HepG2 (cell line): ENCODE results near the gene MLLT1. TPM values are rescaled to one million over a fixed set of nuclear protein-coding genes. Genes with fewer than 3 reads are reported as not detected.

Experiments used
- ATAC-seq: fragments of 200-7000 bp; cut with Tn5 transposase; 3 replicates; pipeline ENCODE4 v1.9.1; 2020; ENCODE audit warnings: mild to moderate bottlenecking, moderate library complexity
- BruUV-seq: library from RNA; stranded (reverse); fragments of 400-500 nt; replicated peaks from 2 replicates; lab custom pipeline; 2021; lab: Mats Ljungman, UMichigan
- CTCF ChIA-PET: fragments of 300-600 bp; formaldehyde crosslinking; extraction: SDS; loops from one replicate; lab custom pipeline; 2021; ENCODE audit warnings: low total read pairs, inconsistent platforms, low intra/inter-chr PET ratio; lab: Yijun Ruan, JAX
- POLR2A ChIA-PET: fragments of 350-600 bp; sonication (Branson Sonifier 250); formaldehyde crosslinking; loops from one replicate; lab custom pipeline; 2020; ENCODE audit warnings: antibody characterized with exemption, inconsistent platforms; lab: Yijun Ruan, JAX
- DNase-seq: peaks from one replicate; pipeline ENCODE4 v3.0.0-alpha.2; 2015; ENCODE audit warnings: low spot score
- FAIRE-seq: peaks from 3 replicates; lab custom pipeline; 2011; peaks lifted over from hg19 to GRCh38; lab: Jason Lieb, UNC
- H2AFZ ChIP-seq: one replicate; pipeline ENCODE4 v1.6.1; 2011; ENCODE audit warnings: low read length, inconsistent platforms
- H3K27ac ChIP-seq: fragments of 300-600 bp; 3 replicates; pipeline ENCODE4 v1.8.0; 2011; ENCODE audit warnings: mixed run types, mild to moderate bottlenecking, mixed read lengths, low read length, inconsistent platforms; ENCODE audit not compliant: insufficient read depth; ENCODE audit errors: extremely low read length
- H3K27me3 ChIP-seq, 2 experiments: fragments of 200-600 bp in 1 of 2; 2 replicates in 1 of 2; 3 replicates in 1 of 2; pipeline versions ENCODE4 v1.6.0 to v1.8.0; 2011; ENCODE audit warnings: low read length in 2 of 2, mild to moderate bottlenecking in 2 of 2, moderate library complexity in 2 of 2, inconsistent platforms in 1 of 2; ENCODE audit not compliant: insufficient read depth in 2 of 2, control insufficient read depth in 1 of 2
- H3K36me3 ChIP-seq, 2 experiments: fragments of 200-600 bp in 1 of 2; replicated peaks in 1 of 2; 2 replicates in 1 of 2; 3 replicates in 1 of 2; pipeline versions ENCODE4 v1.5.1 to v1.8.0; 2011; ENCODE audit warnings: low read length in 2 of 2, inconsistent platforms in 1 of 2; ENCODE audit not compliant: insufficient read depth in 2 of 2, control insufficient read depth in 1 of 2
- H3K4me1 ChIP-seq: 2 replicates; pipeline ENCODE4 v1.5.1; 2012; ENCODE audit warnings: low read length, inconsistent platforms; ENCODE audit not compliant: insufficient read depth
- H3K4me2 ChIP-seq: 2 replicates; pipeline ENCODE4 v1.6.0; 2011; ENCODE audit warnings: low read depth, low read length, inconsistent platforms
- H3K4me3 ChIP-seq, 3 experiments: fragments of 200-600 bp in 1 of 3; sonication (generic), shearing (Covaris generic) in 1 of 3; replicated peaks in 1 of 3; 2 replicates each; pipeline ENCODE4 v1.5.1; 2011 to 2016; ENCODE audit warnings: low read length in 3 of 3, inconsistent platforms in 2 of 3, low read depth in 2 of 3, mild to moderate bottlenecking in 2 of 3, control low read depth in 1 of 3, mixed read lengths in 1 of 3; ENCODE audit not compliant: insufficient read depth in 1 of 3
- H3K79me2 ChIP-seq: one replicate; pipeline ENCODE4 v1.6.1; 2011; ENCODE audit warnings: low read length, inconsistent platforms; ENCODE audit not compliant: insufficient read depth
- H3K9ac ChIP-seq: 2 replicates; pipeline ENCODE4 v1.6.0; 2011; ENCODE audit warnings: mild to moderate bottlenecking, low read depth, low read length, inconsistent platforms; ENCODE audit not compliant: insufficient read depth
- H3K9me3 ChIP-seq: 2 replicates; pipeline ENCODE4 v1.5.1; 2012; ENCODE audit warnings: mild to moderate bottlenecking, low read length
- H4K20me1 ChIP-seq: 2 replicates; pipeline ENCODE4 v1.6.0; 2011; ENCODE audit warnings: inconsistent platforms, mild to moderate bottlenecking, low read length, moderate library complexity; ENCODE audit not compliant: insufficient read depth
- CREBL2 ChIP-seq: sonication (generic); formaldehyde crosslinking; IDR thresholded peaks from 2 replicates; pipeline ENCODE4 v1.8.1; 2023; ENCODE audit warnings: missing genetic modification reagents, mild to moderate bottlenecking, borderline replicate concordance
- HMGA1 ChIP-seq: sonication (generic); formaldehyde crosslinking; conservative IDR thresholded peaks from 2 replicates; pipeline ENCODE4 v1.4.0; 2020; ENCODE audit warnings: missing genetic modification reagents
- NFAT5 ChIP-seq: sonication (generic); formaldehyde crosslinking; IDR thresholded peaks from 2 replicates; pipeline ENCODE4 v1.4.0; 2020; ENCODE audit warnings: missing genetic modification reagents
- PRDM10 ChIP-seq: sonication (generic); formaldehyde crosslinking; IDR thresholded peaks from 2 replicates; pipeline ENCODE4 v1.4.0; 2020; ENCODE audit warnings: low read depth, missing genetic modification reagents
- REST ChIP-seq, 2 experiments: IDR thresholded peaks; 2 replicates each; pipeline ENCODE4 v1.6.1; 2011 to 2012; ENCODE audit warnings: low read length in 2 of 2, borderline replicate concordance in 1 of 2, low read depth in 1 of 2, mild to moderate bottlenecking in 1 of 2, moderate library complexity in 1 of 2
- SOX6 ChIP-seq, 2 experiments: fragments of 450-650 bp in 1 of 2; sonication (generic) in 1 of 2; formaldehyde crosslinking in 1 of 2; IDR thresholded peaks; 2 replicates each; pipeline versions ENCODE4 v1.4.0 to v1.6.1; 2017 to 2020; ENCODE audit warnings: antibody characterized with exemption in 1 of 2, mild to moderate bottlenecking in 1 of 2, missing genetic modification reagents in 1 of 2
- ZNF761 ChIP-seq: sonication (generic); formaldehyde crosslinking; conservative IDR thresholded peaks from 2 replicates; pipeline ENCODE4 v1.4.0; 2020; ENCODE audit warnings: mild to moderate bottlenecking, missing genetic modification reagents
- WGBS: methylation state at CpG from one replicate; pipeline ENCODE4 v1.1.6; 2017; ENCODE audit warnings: low lambda C conversion rate; 5-methylcytosine and 5-hydroxymethylcytosine counted together
- in situ Hi-C: cut with HindIII; loops from 2 replicates; pipeline ENCODE4 v1.10.0; 2017; ENCODE audit warnings: low pct_unique_long_range_greater_than_20kb; ENCODE audit not compliant: extremely low pct_ligation_motif_present
- intact Hi-C: fragments of 100-400 bp; cut with micrococcal nuclease; formaldehyde crosslinking; loops from one replicate; pipeline ENCODE4 v1.10.0; 2022; ENCODE audit not compliant: unreplicated experiment
- polyA plus RNA-seq, 8 experiments: library from polyadenylated mRNA; depleted of rRNA in 3 of 8; stranded (reverse) in 7 of 8; unstranded in 1 of 8; fragments of >200 nt; fragmentation: Illumina TruSeq in 4 of 8; extraction: Trizol in 4 of 8; gene quantifications; 2 replicates each; pipeline versions ENCODE4 v1.2.1 to v1.2.3, GENCODE V29; 2011 to 2016; ENCODE audit warnings: low read depth in 4 of 8, missing spikeins in 1 of 8, mixed read lengths in 1 of 8; ENCODE audit not compliant: insufficient read depth in 1 of 8
- total RNA-seq, 5 experiments: library from RNA; depleted of rRNA; stranded (reverse); fragments of >200 nt; fragmentation: Illumina TruSeq; extraction: Trizol; gene quantifications; 2 replicates each; pipeline ENCODE4 v1.2.3, GENCODE V29; 2016; ENCODE audit warnings: low read depth in 1 of 5

Gene MLLT1
- total and polyA plus RNA-seq, 2 of the 13 experiments (the other 11 are each of a cell fraction or from before 2014, with no cell fraction given): 11.7 to 12.2 TPM

- in situ Hi-C loops (no loop called here), intact Hi-C loops (no loop called here)
- peak overlapping the region; percentile 4 to 62 (median 14); a peak in 4 of 6 replicates for H3K4me3 ChIP-seq
- peaks cover 5 to 25% of the 10 kb centered on the region in 2 experiments for H3K36me3 ChIP-seq
- H4K20me1 ChIP-seq: peaks cover 29% of the 10 kb centered on the region; the same call in 1 of the 2 replicates
- CTCF ChIA-PET: no interaction called here
- peak overlapping the region; percentile 30 for H3K9ac ChIP-seq
- DNase-seq: peak; percentile 89
- no peak overlapping the region for H2AFZ ChIP-seq
- peak overlapping the region; percentile 57 for H3K27ac ChIP-seq
- POLR2A ChIA-PET: interaction anchor here (1.0 kb wide), 1 partner anchor 151 kb away, joined by 3 read pairs; the partner anchor contains the start of gene KHSRP
- no TSS peak for BruUV-seq
- WGBS: 2% methylated on average over 14 of the region's 30 CpGs
- no peaks in the 10 kb centered on the region for H3K27me3 ChIP-seq
- H3K9me3 ChIP-seq: no peaks in the 10 kb centered on the region
- peaks cover 66% of the 10 kb centered on the region for H3K4me1 ChIP-seq
- peak overlapping the region; percentile 68 for H3K4me2 ChIP-seq
- peak; percentile 88 for ATAC-seq
- FAIRE-seq: peak; percentile 83
- peaks cover 84% of the 10 kb centered on the region for H3K79me2 ChIP-seq
- TF ChIP-seq NFAT5 (CRISPR knock-in tag): no peak
- no peak for TF ChIP-seq HMGA1 (CRISPR knock-in tag)
- TF ChIP-seq PRDM10 (CRISPR knock-in tag): peak; percentile 95
- no peak for TF ChIP-seq ZNF761
- peak in 1 of 2 experiments; percentile 61; a peak in 1 of 4 replicates for TF ChIP-seq REST (IDR thresholded peaks at IDR 0.05; ENCODE audit: borderline replicate concordance in 1 of 2, low read depth in 1 of 2, low read length in 2 of 2)
- TF ChIP-seq CREBL2 (CRISPR knock-in tag): no peak
- TF ChIP-seq SOX6 (IDR thresholded peaks at IDR 0.05): no peak
- TF ChIP-seq SOX6 (CRISPR knock-in tag; IDR thresholded peaks at IDR 0.05): peak; percentile 67
Observed at GRCh38 chr19:6273701-6274601, 5.8 kb downstream of the MLLT1 start.
